Stimulated activated CD8-positive, alpha-beta memory T cell treated with anti-CD3 and anti-CD28 coated beads, Interleukin-4, amount 100 ng/mL, for 24 hours (primary cell): ENCODE results near the gene TGFA.
"Not testable (repeated sequence)": the region's sequence is repeated elsewhere in the genome, so short reads cannot be mapped to it uniquely, and the experiment has no call there.

ENCODE experiments used
- DNase-seq: peaks from one replicate; pipeline ENCODE4 v3.0.0-alpha.2; 2020; ENCODE audit warnings: low read depth

TGFA gene

GRCh38 chr2:70498054-70498453 is 55.6 kb downstream of the TGFA start:
- no peak for DNase-seq

- DNase-seq = no peak
These were observed 56.8 kb downstream of the TGFA start for GRCh38 chr2:70496819-70497218.

- DNase-seq = no peak
These were observed 59.2 kb downstream of the TGFA start for GRCh38 chr2:70494293-70494886.

- DNase-seq = no peak
These were observed 63.2 kb downstream of the TGFA start for GRCh38 chr2:70490381-70490780.

GRCh38 chr2:70489165-70489564 is 64.5 kb downstream of the TGFA start:
- DNase-seq = no peak

- no peak for DNase-seq
These were observed 69.5 kb downstream of the TGFA start for GRCh38 chr2:70484086-70484485.

- no peak for DNase-seq
These were observed 71.2 kb downstream of the TGFA start for GRCh38 chr2:70482401-70482800.

- DNase-seq = no peak
These were observed 73.2 kb downstream of the TGFA start for GRCh38 chr2:70480468-70480867.

- no peak for DNase-seq
These were observed 73.8 kb downstream of the TGFA start for GRCh38 chr2:70479816-70480215.

GRCh38 chr2:70477441-70477844 is 76.2 kb downstream of the TGFA start:
- no peak for DNase-seq

- DNase-seq = no peak
These were observed 78.4 kb downstream of the TGFA start for GRCh38 chr2:70475266-70475665.

- no peak for DNase-seq
These were observed 79.3 kb downstream of the TGFA start for GRCh38 chr2:70474256-70474848.

GRCh38 chr2:70473101-70473722 is 80.4 kb downstream of the TGFA start:
- DNase-seq = no peak

- DNase-seq = no peak
These were observed 81.3 kb downstream of the TGFA start for GRCh38 chr2:70472221-70472890.

GRCh38 chr2:70471129-70471528 is 82.5 kb downstream of the TGFA start:
- DNase-seq = no peak

GRCh38 chr2:70469961-70470360 is 83.7 kb downstream of the TGFA start:
- DNase-seq = no peak

GRCh38 chr2:70469435-70469834 is 84.2 kb downstream of the TGFA start:
- no peak for DNase-seq

GRCh38 chr2:70468878-70469277 is 84.7 kb downstream of the TGFA start:
- no peak for DNase-seq

GRCh38 chr2:70467831-70468779 is 85.5 kb downstream of the TGFA start:
- DNase-seq = no peak

GRCh38 chr2:70467237-70467636 is 86.4 kb downstream of the TGFA start:
- DNase-seq = no peak

GRCh38 chr2:70466647-70467046 is 87.0 kb downstream of the TGFA start:
- DNase-seq = not testable (repeated sequence)

- DNase-seq = no peak
These were observed 89.6 kb downstream of the TGFA start for GRCh38 chr2:70463997-70464396.
